ENCODE data around the gene LPAR1.

LPAR1 gene

DNA sequence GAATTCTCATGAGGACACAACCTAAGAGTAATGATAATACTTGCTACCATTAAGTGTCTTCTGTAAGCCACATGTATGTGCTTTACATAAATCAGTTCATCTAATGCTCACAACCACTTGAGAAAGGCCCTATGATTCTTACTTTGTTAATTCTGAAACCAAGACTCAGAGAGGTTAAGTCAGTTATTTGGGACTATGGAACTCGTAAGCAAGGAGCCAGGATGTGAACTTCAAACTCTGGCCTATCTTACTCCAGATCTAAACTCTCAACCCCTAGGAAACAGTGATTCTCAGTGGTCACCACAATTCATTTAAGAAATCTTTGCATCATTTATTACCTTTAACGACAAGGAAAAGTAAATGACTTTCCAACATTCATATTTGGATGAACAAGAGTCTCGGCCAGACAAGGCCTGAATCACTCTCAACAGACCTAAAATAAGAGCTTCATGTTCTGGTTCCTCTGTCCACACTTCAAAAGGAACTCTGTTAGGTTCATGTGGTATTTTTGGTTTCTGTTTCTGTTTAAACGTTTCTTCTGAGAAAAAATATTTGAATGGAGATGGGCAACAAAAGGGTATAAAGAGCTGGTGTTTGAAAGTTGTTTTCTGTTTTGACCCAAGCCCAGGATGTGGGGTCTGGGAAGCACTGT, 104.8 kb downstream of the LPAR1 start:
- no peaks in the 10 kb centered on the region for H3K9me3 ChIP-seq
- no peaks in the 10 kb centered on the region for H3K36me3 ChIP-seq
- H3K4me3 ChIP-seq (ENCODE audit: low read depth in 1 of 2, low read length in 1 of 2): no peak overlapping the region
- no peaks in the 10 kb centered on the region for H3K27me3 ChIP-seq
- H3K27ac ChIP-seq: no peak overlapping the region
- TF ChIP-seq, protein P1, sequence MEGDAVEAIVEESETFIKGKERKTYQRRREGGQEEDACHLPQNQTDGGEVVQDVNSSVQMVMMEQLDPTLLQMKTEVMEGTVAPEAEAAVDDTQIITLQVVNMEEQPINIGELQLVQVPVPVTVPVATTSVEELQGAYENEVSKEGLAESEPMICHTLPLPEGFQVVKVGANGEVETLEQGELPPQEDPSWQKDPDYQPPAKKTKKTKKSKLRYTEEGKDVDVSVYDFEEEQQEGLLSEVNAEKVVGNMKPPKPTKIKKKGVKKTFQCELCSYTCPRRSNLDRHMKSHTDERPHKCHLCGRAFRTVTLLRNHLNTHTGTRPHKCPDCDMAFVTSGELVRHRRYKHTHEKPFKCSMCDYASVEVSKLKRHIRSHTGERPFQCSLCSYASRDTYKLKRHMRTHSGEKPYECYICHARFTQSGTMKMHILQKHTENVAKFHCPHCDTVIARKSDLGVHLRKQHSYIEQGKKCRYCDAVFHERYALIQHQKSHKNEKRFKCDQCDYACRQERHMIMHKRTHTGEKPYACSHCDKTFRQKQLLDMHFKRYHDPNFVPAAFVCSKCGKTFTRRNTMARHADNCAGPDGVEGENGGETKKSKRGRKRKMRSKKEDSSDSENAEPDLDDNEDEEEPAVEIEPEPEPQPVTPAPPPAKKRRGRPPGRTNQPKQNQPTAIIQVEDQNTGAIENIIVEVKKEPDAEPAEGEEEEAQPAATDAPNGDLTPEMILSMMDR (IDR thresholded peaks at IDR 0.05): no peak
- H3K4me1 ChIP-seq (ENCODE audit: control insufficient read depth in 1 of 2, insufficient read depth in 1 of 2, low read depth in 1 of 2, low read length in 1 of 2): no peaks in the 10 kb centered on the region

DNA sequence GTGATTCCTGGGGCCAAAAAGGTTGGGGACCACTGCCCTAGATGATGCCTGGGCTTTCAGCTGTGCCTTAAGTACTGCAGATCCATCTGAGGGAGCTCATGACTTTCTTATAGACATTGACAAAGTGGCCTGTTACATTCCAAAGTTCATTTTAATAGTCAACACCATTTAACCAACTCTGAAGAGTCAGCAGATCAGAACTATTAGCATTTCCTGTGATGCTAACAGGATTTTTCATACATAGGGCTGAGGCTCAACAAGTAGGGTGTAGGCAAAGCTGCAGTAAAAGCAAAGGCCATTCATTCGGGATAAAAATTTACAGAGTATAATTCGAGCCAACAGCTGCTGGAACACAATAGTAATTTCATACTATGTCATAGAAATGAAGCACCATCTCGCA, 105.4 kb downstream of the LPAR1 start:
- Histone ChIP-seq H3K36me3 (no peaks in the 10 kb centered on the region), H3K27ac (no peak overlapping the region), H3K27me3 (no peaks in the 10 kb centered on the region), H3K9me3 (no peaks in the 10 kb centered on the region), H3K4me1 (ENCODE audit: control insufficient read depth in 1 of 2, insufficient read depth in 1 of 2, low read depth in 1 of 2, low read length in 1 of 2) (no peaks in the 10 kb centered on the region), H3K4me3 (ENCODE audit: low read depth in 1 of 2, low read length in 1 of 2) (no peak overlapping the region)
- TF ChIP-seq, protein P1 (IDR thresholded peaks at IDR 0.05): no peak

GRCh38 chr9:110928599-110928998, 109.7 kb downstream of the LPAR1 start:
- no peaks in the 10 kb centered on the region for H3K4me1 ChIP-seq (ENCODE audit: control insufficient read depth in 1 of 2, insufficient read depth in 1 of 2, low read depth in 1 of 2, low read length in 1 of 2)
- no peak overlapping the region for H3K27ac ChIP-seq
- H3K4me3 ChIP-seq (ENCODE audit: low read depth in 1 of 2, low read length in 1 of 2): no peak overlapping the region
- H3K27me3 ChIP-seq: no peaks in the 10 kb centered on the region
- no peaks in the 10 kb centered on the region for H3K36me3 ChIP-seq
- TF ChIP-seq, protein P1 (IDR thresholded peaks at IDR 0.05): no peak
- no peaks in the 10 kb centered on the region for H3K9me3 ChIP-seq

DNA sequence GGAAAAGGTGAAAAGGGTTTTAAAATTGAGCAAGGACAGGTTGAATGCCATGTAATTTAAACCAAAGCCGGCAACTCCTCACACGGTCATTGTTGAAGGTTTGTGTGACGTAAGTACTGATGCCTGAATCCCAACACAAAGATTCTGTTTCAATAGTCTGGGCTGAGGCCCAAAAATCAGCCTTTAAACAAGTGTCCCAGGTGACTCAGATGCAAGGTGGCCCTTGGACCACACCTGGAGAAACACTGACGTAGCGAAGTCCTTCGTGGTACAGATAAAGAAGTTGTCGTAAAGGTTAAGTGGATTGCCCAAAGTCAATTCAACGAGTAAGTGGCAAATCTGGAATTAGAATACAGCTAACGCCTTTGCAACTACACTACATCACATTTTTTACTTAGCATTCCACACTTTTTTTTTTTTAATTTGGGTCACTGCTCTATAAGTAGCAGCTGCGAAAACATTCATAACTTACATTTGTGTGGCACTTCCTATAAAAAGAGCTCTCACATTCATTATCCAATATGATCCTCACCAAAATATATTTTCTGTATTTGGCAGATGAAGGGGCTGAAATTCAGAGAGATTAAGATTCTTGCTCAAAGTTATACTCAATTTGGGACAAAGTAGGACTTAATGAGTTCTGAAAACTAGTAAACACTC, 111.3 kb downstream of the LPAR1 start:
- TF ChIP-seq, protein P1 (IDR thresholded peaks at IDR 0.05): no peak
- Histone ChIP-seq H3K9me3 (no peaks in the 10 kb centered on the region), H3K27me3 (no peaks in the 10 kb centered on the region), H3K36me3 (no peaks in the 10 kb centered on the region), H3K4me1 (ENCODE audit: control insufficient read depth in 1 of 2, insufficient read depth in 1 of 2, low read depth in 1 of 2, low read length in 1 of 2) (no peaks in the 10 kb centered on the region), H3K4me3 (ENCODE audit: low read depth in 1 of 2, low read length in 1 of 2) (no peak overlapping the region), H3K27ac (no peak overlapping the region)

GRCh38 chr9:110923601-110924000, 114.7 kb downstream of the LPAR1 start:
- Histone ChIP-seq H3K4me1 (ENCODE audit: control insufficient read depth in 1 of 2, insufficient read depth in 1 of 2, low read depth in 1 of 2, low read length in 1 of 2) (no peaks in the 10 kb centered on the region), H3K4me3 (ENCODE audit: low read depth in 1 of 2, low read length in 1 of 2) (no peak overlapping the region), H3K27me3 (no peaks in the 10 kb centered on the region), H3K36me3 (no peaks in the 10 kb centered on the region), H3K27ac (no peak overlapping the region), H3K9me3 (no peaks in the 10 kb centered on the region)
- TF ChIP-seq, protein P1 (IDR thresholded peaks at IDR 0.05): no peak

Measured in neutrophil (primary cell).